ENCODE results near the gene TMEM232. TPM values are rescaled to one million over a fixed set of nuclear protein-coding genes. Genes with fewer than 3 reads are reported as not detected.
"Not testable (repeated sequence)": the region's sequence is repeated elsewhere in the genome, so short reads cannot be mapped to it uniquely, and the experiment has no call there.

The TMEM232 gene
- total RNA-seq, 1 donor, result 2.7 TPM

DNA sequence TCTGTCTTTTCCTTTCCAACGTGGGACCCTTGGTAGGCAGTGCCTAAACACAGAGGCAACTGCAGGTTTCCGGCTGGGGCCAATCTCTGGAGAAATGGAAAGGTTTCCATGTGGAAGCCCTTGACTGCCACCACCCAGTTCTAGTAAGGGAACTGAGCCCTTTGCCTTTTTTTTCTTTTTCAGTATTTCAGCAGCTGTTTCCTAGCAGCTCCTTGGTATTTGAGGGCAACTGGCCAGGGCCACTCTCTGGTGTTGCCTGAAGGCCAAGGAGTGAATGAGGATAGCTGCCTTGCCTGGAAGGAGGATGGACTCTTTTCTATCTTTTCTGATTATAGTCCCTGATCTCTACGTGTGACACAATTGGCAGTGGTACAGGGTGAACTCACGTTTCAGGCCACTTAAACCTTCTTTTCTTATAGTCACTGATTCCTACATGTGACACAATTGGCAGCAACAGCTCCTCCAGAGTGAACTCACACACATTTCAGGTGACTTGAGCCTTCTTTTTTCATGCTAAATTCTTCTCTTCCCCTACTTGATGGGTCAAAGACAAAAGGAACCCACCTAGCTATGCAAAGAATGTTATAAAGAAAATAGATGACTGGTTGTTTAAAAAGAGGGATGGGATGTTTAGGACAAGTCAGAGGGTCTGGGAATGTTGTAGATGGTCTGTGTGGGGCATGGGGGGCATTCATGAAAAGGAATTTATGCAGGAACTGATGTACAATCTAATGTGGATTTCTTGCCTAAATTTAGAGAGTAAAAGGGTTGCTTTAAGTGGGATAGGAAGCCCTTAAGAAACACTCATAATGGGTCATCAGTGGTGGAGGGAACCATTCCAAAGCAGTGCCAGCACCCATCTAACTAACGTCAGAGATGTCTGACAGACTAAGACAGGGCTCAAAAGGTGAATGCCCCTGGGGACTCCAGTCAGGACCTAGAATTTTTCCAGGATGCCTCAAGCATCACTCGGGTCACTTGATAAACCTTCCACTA is 190.1 kb downstream of the TMEM232 start:
- Histone ChIP-seq H3K27me3 (ENCODE audit: insufficient read depth, low read length) (no peaks in the 10 kb centered on the region), H3K9me3 (ENCODE audit: low read depth, low read length) (no peaks in the 10 kb centered on the region), H3K4me3 (ENCODE audit: low read length) (no peak overlapping the region), H3K4me1 (ENCODE audit: insufficient read depth, low read length) (no peaks in the 10 kb centered on the region)

DNA sequence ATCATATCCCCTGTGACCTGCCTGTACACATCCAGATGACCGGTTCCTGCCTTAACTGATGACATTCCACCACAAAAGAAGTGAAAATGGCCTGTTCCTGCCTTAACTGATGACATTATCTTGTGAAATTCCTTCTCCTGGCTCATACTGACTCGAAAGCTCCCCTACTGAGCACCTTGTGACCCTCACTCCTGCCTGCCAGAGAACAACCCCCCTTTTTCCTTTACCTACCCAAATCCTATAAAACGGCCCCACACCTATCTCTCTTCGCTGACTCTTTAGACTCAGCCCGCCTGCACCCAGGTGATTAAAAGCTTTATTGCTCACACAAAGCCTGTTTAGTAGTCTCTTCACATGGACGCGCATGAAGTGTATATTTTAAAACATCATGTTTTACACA is 191.3 kb downstream of the TMEM232 start:
- H3K9me3 ChIP-seq (ENCODE audit: low read depth, low read length); H3K4me1 ChIP-seq (ENCODE audit: insufficient read depth, low read length); H3K4me3 ChIP-seq (ENCODE audit: low read length); H3K27me3 ChIP-seq (ENCODE audit: insufficient read depth, low read length): not testable (repeated sequence)

DNA sequence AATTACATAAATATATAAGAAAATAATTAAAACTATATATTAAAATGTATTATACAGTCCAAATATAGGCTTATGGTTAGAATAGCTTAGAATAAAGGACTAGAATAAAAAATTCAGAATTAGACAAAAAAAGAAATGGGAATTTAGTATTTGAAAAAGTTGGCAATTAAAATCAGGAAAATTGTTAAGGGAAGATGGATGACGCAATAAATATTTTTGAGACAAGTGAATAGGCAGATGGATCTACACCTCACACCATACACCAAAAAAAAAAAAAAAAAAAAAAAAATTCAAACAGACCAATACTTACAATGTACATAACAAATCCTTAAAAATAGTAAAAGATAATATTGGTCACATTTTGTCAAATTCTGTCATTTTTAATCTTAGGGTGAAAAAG is 200.7 kb downstream of the TMEM232 start:
- H3K4me3 ChIP-seq (ENCODE audit: low read length), result no peak overlapping the region
- no peaks in the 10 kb centered on the region for H3K4me1 ChIP-seq (ENCODE audit: insufficient read depth, low read length)
- H3K9me3 ChIP-seq (ENCODE audit: low read depth, low read length), result peaks cover 8% of the 10 kb centered on the region
- no peaks in the 10 kb centered on the region for H3K27me3 ChIP-seq (ENCODE audit: insufficient read depth, low read length)

DNA sequence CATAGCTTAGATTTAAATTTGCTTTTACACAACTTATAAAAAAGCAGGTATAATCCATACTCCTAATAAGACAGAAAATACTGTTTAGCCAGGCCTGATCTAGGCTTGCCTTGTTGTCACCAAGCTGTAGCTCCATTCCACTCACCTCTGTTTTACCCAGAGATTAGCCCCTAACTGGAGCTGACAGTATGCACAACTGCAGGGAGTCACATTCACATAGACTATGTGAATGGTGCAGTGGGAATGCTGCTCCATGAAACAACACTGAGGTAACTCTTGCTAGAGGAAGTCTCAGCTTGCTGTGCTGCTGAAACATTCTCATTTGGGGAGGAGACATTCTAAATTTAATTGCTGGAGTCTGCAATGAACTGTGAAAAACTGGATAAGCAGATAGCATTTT is 209.1 kb downstream of the TMEM232 start:
- H3K4me3 ChIP-seq (ENCODE audit: low read length), result no peak overlapping the region
- peaks cover 8% of the 10 kb centered on the region for H3K9me3 ChIP-seq (ENCODE audit: low read depth, low read length)
- no peaks in the 10 kb centered on the region for H3K27me3 ChIP-seq (ENCODE audit: insufficient read depth, low read length)
- H3K4me1 ChIP-seq (ENCODE audit: insufficient read depth, low read length), result no peaks in the 10 kb centered on the region

DNA sequence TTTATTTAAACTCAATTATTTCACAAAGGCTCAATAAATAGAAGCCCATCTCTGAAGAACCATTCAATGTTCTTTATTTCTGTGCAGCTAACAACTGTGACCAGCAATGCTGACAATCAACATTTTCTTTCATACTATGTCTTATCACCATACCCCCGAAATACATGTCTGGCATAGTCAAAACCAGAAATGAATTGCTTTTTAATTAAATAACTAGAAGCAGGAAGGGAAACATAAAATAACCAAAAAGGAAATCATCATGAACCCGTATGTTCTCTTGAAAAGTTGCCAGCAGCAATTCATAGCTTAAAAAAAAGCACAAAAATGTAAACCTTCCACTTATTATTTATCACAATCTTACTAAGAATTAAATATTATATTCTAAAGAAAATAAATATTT is 212.4 kb downstream of the TMEM232 start:
- Histone ChIP-seq H3K27me3 (ENCODE audit: insufficient read depth, low read length) (no peaks in the 10 kb centered on the region), H3K9me3 (ENCODE audit: low read depth, low read length) (no peaks in the 10 kb centered on the region), H3K4me3 (ENCODE audit: low read length) (no peak overlapping the region), H3K4me1 (ENCODE audit: insufficient read depth, low read length) (no peaks in the 10 kb centered on the region)

DNA sequence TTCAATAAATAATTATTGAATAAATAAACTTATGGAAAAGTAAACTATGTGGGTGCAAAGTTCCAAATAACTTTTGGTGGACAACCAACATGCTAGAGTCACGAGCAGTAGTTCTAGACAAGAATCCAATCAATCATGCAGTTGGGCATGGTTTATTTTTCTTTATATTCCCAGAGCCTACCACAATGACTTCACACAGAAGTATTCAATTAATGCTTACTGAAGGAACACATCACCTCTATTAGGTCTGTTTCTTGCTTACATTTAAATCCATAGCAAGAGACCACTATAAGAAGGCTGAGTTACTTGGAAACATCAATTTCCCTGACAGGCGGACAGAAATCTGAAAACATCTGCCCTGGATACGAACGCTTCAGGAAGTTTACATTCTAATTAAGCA is 214.2 kb downstream of the TMEM232 start:
- Histone ChIP-seq H3K4me3 (ENCODE audit: low read length) (no peak overlapping the region), H3K9me3 (ENCODE audit: low read depth, low read length) (no peaks in the 10 kb centered on the region), H3K4me1 (ENCODE audit: insufficient read depth, low read length) (no peaks in the 10 kb centered on the region), H3K27me3 (ENCODE audit: insufficient read depth, low read length) (no peaks in the 10 kb centered on the region)

DNA sequence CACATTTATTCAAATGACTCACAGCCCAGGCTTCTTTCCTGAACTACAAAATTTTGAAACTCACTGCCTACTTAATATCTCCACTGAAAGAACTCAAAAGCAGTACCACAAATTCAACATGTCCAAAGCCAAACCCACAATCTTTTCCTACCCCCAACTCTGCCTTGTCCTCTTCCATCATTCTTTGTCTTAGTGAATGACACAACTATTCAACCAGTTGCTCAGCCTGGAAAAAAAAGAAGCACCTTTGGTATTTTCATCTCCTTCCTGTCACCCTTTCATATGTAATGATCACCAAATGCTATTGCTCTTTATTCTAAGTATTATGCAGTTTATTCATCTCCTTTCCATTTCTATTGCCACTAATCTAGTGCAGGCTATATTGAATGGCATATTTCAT is 216.3 kb downstream of the TMEM232 start:
- Histone ChIP-seq H3K4me3 (ENCODE audit: low read length) (no peak overlapping the region), H3K9me3 (ENCODE audit: low read depth, low read length) (no peaks in the 10 kb centered on the region), H3K27me3 (ENCODE audit: insufficient read depth, low read length) (no peaks in the 10 kb centered on the region), H3K4me1 (ENCODE audit: insufficient read depth, low read length) (no peaks in the 10 kb centered on the region)

DNA sequence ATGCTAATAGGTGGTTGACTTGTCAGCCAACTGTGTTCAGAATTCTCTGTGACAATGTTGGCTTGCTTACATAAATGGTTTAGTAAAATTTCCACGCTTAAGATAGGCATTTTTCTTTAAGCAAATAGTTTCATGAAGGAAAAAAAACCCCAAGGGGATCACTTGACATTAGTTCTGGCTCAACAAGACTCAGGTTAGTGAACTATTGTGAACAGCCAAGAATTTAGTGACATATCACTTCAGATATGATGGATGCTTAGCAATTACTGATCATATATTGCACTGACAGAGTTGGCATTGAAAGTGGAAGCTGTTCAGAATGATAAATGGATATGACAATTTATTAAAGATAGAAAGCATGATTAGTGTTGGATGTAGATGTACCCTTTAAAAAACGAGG is 218.5 kb downstream of the TMEM232 start:
- Histone ChIP-seq H3K4me1 (ENCODE audit: insufficient read depth, low read length) (no peaks in the 10 kb centered on the region), H3K4me3 (ENCODE audit: low read length) (no peak overlapping the region), H3K27me3 (ENCODE audit: insufficient read depth, low read length) (no peaks in the 10 kb centered on the region), H3K9me3 (ENCODE audit: low read depth, low read length) (no peaks in the 10 kb centered on the region)

DNA sequence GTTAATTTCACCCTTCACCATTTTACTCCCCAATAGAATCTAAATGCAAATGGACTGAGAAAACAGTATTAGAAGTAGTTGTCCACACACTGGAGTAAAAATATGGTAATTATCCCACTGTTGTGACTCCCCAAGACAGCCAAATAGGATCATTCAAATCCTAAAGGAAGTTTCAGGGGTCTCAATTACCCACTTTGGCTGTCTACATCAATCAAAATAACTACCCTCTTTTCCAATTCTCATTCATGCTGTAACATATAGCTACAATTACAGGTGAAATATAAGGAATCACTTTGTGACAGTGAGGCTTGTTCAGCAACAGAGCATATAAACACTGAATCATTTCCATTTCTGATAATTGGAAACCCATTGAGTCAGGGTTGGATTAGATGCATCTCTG is 220.1 kb downstream of the TMEM232 start:
- no peaks in the 10 kb centered on the region for H3K4me1 ChIP-seq (ENCODE audit: insufficient read depth, low read length)
- no peak overlapping the region for H3K4me3 ChIP-seq (ENCODE audit: low read length)
- no peaks in the 10 kb centered on the region for H3K27me3 ChIP-seq (ENCODE audit: insufficient read depth, low read length)
- H3K9me3 ChIP-seq (ENCODE audit: low read depth, low read length), result no peaks in the 10 kb centered on the region

DNA sequence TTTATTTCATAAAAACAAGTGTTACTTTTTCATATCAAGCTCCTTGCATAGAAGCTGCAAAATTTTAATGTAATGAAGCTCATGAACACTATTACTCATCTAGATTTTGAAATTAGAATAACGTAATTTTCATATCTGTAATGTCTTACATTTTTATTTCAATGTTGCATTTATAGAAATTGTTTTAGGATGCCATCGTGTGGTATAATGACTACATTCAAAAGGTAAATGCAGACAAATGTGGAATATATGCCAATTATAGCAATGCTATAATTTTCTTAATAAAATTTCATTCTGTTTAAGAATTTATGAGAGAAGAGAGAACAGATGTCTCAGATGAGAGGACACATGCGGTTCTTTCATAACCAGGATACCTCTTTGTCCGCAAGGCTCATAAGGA is 230.2 kb downstream of the TMEM232 start:
- Histone ChIP-seq H3K4me1 (ENCODE audit: insufficient read depth, low read length) (no peaks in the 10 kb centered on the region), H3K27me3 (ENCODE audit: insufficient read depth, low read length) (no peaks in the 10 kb centered on the region), H3K4me3 (ENCODE audit: low read length) (no peak overlapping the region), H3K9me3 (ENCODE audit: low read depth, low read length) (no peaks in the 10 kb centered on the region)

DNA sequence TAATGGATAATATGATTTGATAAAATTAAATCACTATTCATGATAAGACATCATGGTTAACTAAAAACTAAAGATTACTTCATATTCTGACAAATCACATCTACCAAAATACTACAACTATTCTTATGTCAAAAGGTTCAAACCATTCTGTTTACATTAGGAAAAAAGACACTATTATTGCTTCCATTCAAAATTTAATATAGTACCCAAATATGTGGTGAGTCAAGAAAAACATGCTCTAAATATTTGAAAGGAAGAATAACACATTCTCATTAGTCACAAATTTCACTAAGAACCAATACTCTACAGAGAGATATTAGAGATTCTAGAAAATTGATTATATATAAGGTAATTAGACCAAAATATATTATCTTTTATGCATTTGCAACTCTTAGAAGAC is 234.0 kb downstream of the TMEM232 start:
- H3K27me3 ChIP-seq (ENCODE audit: insufficient read depth, low read length), result no peaks in the 10 kb centered on the region
- no peak overlapping the region for H3K4me3 ChIP-seq (ENCODE audit: low read length)
- no peaks in the 10 kb centered on the region for H3K9me3 ChIP-seq (ENCODE audit: low read depth, low read length)
- no peaks in the 10 kb centered on the region for H3K4me1 ChIP-seq (ENCODE audit: insufficient read depth, low read length)

DNA sequence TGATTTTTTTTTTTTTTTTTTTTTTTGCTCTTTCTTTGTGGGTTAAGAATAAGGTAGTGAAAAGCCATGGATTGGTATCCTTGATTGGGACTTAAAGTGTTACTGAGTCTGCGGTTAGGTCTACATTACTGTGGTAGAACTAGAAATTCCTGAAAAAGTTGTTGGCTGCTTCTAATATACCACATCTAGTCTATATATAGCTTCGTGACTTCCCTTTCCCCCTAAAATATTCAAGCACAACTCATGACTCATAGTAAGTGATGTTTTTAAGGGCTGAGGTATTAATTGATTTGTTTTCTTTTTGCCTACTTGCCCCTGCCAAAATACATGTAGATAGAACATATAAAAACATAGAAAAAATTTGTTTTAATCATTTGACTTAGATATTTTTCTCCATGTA is 247.6 kb downstream of the TMEM232 start:
- Histone ChIP-seq H3K4me3 (ENCODE audit: low read length) (no peak overlapping the region), H3K27me3 (ENCODE audit: insufficient read depth, low read length) (no peaks in the 10 kb centered on the region), H3K4me1 (ENCODE audit: insufficient read depth, low read length) (no peaks in the 10 kb centered on the region), H3K9me3 (ENCODE audit: low read depth, low read length) (no peaks in the 10 kb centered on the region)

DNA sequence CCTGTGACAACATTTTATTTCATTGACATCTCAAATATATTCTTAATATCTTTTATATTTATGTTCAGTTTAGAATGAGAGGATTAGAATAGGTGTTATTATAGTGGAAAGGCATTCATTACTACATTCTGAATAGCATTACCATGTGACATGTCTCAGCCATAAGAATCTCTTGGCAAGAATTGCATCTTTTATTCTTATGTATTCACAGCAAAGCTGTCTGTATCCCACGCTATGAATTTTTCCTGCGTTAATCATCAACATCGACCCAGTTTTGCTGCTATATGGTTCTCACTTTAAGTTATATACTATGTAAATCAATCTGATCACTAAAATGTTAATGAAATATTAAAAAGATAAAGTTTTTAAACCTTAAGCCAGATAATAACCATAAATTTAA is 248.6 kb downstream of the TMEM232 start:
- H3K4me1 ChIP-seq (ENCODE audit: insufficient read depth, low read length), result no peaks in the 10 kb centered on the region
- no peak overlapping the region for H3K4me3 ChIP-seq (ENCODE audit: low read length)
- H3K9me3 ChIP-seq (ENCODE audit: low read depth, low read length), result peaks cover 2% of the 10 kb centered on the region
- no peaks in the 10 kb centered on the region for H3K27me3 ChIP-seq (ENCODE audit: insufficient read depth, low read length)

DNA sequence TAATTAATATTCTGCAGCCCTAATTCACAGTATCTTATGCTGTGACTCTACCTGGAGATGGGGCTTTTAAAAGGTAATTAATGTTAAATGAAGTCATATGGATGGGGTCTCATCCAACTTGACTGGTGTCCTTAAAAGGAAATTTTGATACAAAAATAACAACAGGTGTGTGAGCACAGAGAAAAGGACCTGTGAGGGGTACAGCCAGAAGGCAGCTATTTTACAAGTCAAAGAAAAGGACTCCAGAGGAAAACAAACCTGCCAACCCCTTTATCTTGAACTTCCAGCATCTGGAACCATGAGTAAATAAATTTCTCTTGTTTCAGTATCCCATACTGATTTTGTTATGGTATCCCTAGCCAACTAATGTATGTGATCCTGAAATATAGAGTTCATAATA is 250.3 kb downstream of the TMEM232 start:
- H3K4me3 ChIP-seq (ENCODE audit: low read length), result no peak overlapping the region
- H3K27me3 ChIP-seq (ENCODE audit: insufficient read depth, low read length), result no peaks in the 10 kb centered on the region
- H3K9me3 ChIP-seq (ENCODE audit: low read depth, low read length), result peaks cover 16% of the 10 kb centered on the region
- H3K4me1 ChIP-seq (ENCODE audit: insufficient read depth, low read length), result no peaks in the 10 kb centered on the region

DNA sequence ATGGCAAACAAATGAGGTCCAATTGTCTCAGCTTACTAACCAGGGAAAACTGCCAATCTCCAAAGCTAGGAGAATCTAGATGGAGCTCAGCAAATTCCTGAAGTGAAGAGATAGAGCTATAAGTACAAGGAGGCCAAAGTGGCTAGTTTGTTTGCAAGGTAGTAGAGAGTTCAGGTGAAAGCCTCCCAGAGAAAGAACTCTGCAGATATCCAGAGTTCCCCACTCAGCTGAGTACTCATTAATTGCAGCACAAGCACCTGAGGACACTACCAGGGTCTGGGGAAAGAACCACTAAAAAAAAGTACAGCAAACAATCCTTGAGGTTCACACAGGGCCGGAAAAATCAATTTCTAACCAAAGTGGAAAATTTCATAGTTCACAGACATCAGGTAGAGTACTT is 250.9 kb downstream of the TMEM232 start:
- Histone ChIP-seq H3K4me1 (ENCODE audit: insufficient read depth, low read length) (no peaks in the 10 kb centered on the region), H3K4me3 (ENCODE audit: low read length) (no peak overlapping the region), H3K27me3 (ENCODE audit: insufficient read depth, low read length) (no peaks in the 10 kb centered on the region), H3K9me3 (ENCODE audit: low read depth, low read length) (peaks cover 23% of the 10 kb centered on the region)

DNA sequence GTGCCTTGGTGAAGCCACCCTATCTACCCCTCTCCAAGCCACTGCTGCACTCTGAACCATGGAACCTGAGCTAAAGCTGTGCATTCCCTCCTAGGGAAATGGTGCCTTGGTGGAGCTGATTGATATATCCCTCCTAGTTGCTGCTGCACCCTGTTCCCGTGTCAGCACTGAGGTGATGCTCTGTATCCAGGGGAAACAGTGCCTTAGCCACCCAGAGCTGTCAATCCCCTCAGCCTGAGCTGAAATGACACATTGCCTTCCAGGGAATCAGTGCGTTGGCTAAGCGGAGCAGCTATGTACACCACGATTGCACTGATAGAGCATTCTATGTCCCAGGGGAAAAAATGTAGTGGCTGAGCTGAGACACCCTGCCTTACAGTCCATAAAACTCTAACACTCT is 257.0 kb downstream of the TMEM232 start:
- no peak overlapping the region for H3K4me3 ChIP-seq (ENCODE audit: low read length)
- H3K9me3 ChIP-seq (ENCODE audit: low read depth, low read length), result peaks cover 23% of the 10 kb centered on the region
- H3K27me3 ChIP-seq (ENCODE audit: insufficient read depth, low read length), result no peaks in the 10 kb centered on the region
- H3K4me1 ChIP-seq (ENCODE audit: insufficient read depth, low read length), result no peaks in the 10 kb centered on the region

All from mononuclear cell (primary cell).